CD8-positive, alpha-beta memory T cell (primary cell): ENCODE measurements around the gene IL11. TPM values are rescaled to one million over a fixed set of nuclear protein-coding genes. Genes with fewer than 3 reads are reported as not detected.

Experiments
- CTCF ChIA-PET: fragments of 350-600 bp; sonication (Branson Sonifier 250); formaldehyde crosslinking; loops from one replicate; lab custom pipeline; 2021; ENCODE audit warnings: antibody characterized with exemption; lab: Charles Lee
- POLR2A ChIA-PET: fragments of 350-600 bp; sonication (Branson Sonifier 250); formaldehyde crosslinking; loops from one replicate; lab custom pipeline; 2021; ENCODE audit warnings: antibody characterized with exemption; lab: Charles Lee
- DNase-seq, 5 donors: peaks; one replicate each; pipeline versions ENCODE4 v3.0.0 to v3.0.0-alpha.2; 2020 to 2022; ENCODE audit warnings: mixed read lengths in 1 of 5
- H3K27ac ChIP-seq: one replicate; pipeline ENCODE4 v1.7.0; 2013; ENCODE audit warnings: low read depth, mild to moderate bottlenecking, low read length, moderate library complexity
- H3K27me3 ChIP-seq: 2 replicates; pipeline ENCODE4 v1.7.0; 2013; ENCODE audit warnings: low read length, mild to moderate bottlenecking; ENCODE audit not compliant: insufficient read depth, poor library complexity, severe bottlenecking
- H3K36me3 ChIP-seq: 2 replicates; pipeline ENCODE4 v1.7.0; 2013; ENCODE audit warnings: mild to moderate bottlenecking, low read length, moderate library complexity; ENCODE audit not compliant: insufficient read depth
- H3K4me1 ChIP-seq: 2 replicates; pipeline ENCODE4 v1.7.0; 2013; ENCODE audit warnings: mild to moderate bottlenecking, low read length, moderate library complexity; ENCODE audit not compliant: insufficient read depth
- H3K4me3 ChIP-seq: 2 replicates; pipeline ENCODE4 v1.7.0; 2013; ENCODE audit warnings: mild to moderate bottlenecking, low read length
- H3K9me3 ChIP-seq: 2 replicates; pipeline ENCODE4 v1.7.0; 2013; ENCODE audit warnings: mild to moderate bottlenecking, low read length
- H3K27ac Mint-ChIP-seq, 8 donors: one replicate each; pipeline ENCODE4 v1.8.0; 2020 to 2021; ENCODE audit warnings: mixed read lengths in 8 of 8, mild to moderate bottlenecking in 6 of 8, inconsistent platforms in 3 of 8, moderate library complexity in 3 of 8
- H3K27me3 Mint-ChIP-seq, 2 donors: one replicate each; pipeline ENCODE4 v1.8.0; 2020 to 2021; ENCODE audit warnings: mixed read lengths in 2 of 2, mild to moderate bottlenecking in 1 of 2, moderate library complexity in 1 of 2
- H3K36me3 Mint-ChIP-seq, 3 donors: one replicate each; pipeline ENCODE4 v1.8.0; 2020 to 2021; ENCODE audit warnings: mixed read lengths in 3 of 3, inconsistent platforms in 1 of 3, mild to moderate bottlenecking in 1 of 3
- H3K4me1 Mint-ChIP-seq, 3 donors: one replicate each; pipeline ENCODE4 v1.8.0; 2020 to 2021; ENCODE audit warnings: mixed read lengths in 3 of 3, inconsistent platforms in 1 of 3, mild to moderate bottlenecking in 1 of 3
- H3K4me3 Mint-ChIP-seq, 7 donors: one replicate each; pipeline ENCODE4 v1.8.0; 2020 to 2021; ENCODE audit warnings: mixed read lengths in 7 of 7, mild to moderate bottlenecking in 6 of 7, moderate library complexity in 4 of 7, inconsistent platforms in 2 of 7
- H3K9me3 Mint-ChIP-seq, 5 donors: one replicate each; pipeline ENCODE4 v1.8.0; 2020 to 2022; ENCODE audit warnings: mixed read lengths in 5 of 5, mild to moderate bottlenecking in 3 of 5, moderate library complexity in 2 of 5, inconsistent platforms in 1 of 5
- polyA plus RNA-seq: library from polyadenylated mRNA; unstranded; fragments of 300-500 nt; fragmentation: Illumina TruSeq; gene quantifications from one replicate; pipeline ENCODE4 v1.2.3, GENCODE V29; 2021
- total RNA-seq, 2 experiments: library from RNA; stranded (reverse); gene quantifications; one replicate each; pipeline ENCODE4 v1.2.3, GENCODE V29; 2021

The IL11 gene
- total and polyA plus RNA-seq, 3 experiments from 2014 or later: 0.27 to 0.37 TPM; not detected in 1

DNA sequence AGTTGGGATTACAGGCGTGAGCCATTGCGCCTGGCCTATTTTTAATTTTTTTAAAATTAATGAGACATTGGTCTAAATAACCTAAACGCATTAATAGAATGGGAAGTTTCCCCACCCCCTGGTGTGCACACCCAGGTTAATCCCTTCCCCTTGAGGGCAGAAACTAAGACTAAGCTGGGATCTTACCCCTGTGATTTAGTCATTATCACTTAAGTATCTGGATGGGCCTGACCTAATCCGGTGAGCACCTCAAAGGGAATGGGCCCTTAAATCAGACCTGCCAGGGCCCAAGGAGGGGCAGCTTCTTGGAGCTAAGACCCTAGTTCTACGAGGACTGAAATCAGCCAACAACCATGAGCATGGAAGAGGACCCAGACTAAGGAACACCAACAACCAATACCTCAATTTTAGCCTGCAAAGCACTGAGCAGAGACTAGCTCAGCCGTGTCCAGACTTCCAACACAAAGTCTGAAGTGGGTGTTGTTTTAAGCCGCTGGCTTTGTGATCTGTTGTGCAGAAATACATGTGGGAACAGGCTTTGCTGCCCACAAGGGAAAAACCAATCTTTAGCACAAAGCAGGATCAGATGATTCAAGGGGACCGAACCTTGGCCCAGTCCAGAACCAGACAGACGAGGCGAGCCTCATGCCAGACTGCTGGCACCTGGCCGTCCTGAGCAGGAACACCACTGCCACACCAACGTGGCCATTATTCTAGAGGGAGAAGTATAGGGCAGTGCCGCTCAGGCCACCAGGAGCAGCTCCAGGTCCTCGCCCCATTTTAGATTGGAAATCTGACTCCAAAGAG, 30.2 kb upstream of the IL11 start:
- H3K4me3 ChIP-seq: no peak overlapping the region
- H3K36me3 ChIP-seq: peaks cover 35% of the 10 kb centered on the region
- no peak overlapping the region for H3K27ac ChIP-seq
- Mint-ChIP-seq H3K4me1 (peaks cover 9 to 17% (median 16%) of the 10 kb centered on the region in 3 donors), H3K4me3 (peak overlapping the region in 1 of 7 donors; percentile 27), H3K9me3 (no peaks in the 10 kb centered on the region), H3K36me3 (peaks cover under 1 to 47% (median 9%) of the 10 kb centered on the region in 3 donors), H3K27me3 (no peaks in the 10 kb centered on the region), H3K27ac (peak overlapping the region in 2 of 8 donors; percentile 72 to 73)
- H3K9me3 ChIP-seq: no peaks in the 10 kb centered on the region
- no peaks in the 10 kb centered on the region for H3K27me3 ChIP-seq
- ChIA-PET POLR2A (interaction anchor here (0.9 to 1.4 kb wide), 2 partner anchors 7 to 9 kb away, joined by 3 read pairs; partner anchors contain the start of gene UBE2S), CTCF (interaction anchor here (1.2 to 2.4 kb wide), 6 partner anchors 10 to 260 kb away, joined by 3 to 6 read pairs (median 4); no protein-coding TSS in a partner anchor)
- DNase-seq: no peak
- peaks cover 1% of the 10 kb centered on the region for H3K4me1 ChIP-seq

DNA sequence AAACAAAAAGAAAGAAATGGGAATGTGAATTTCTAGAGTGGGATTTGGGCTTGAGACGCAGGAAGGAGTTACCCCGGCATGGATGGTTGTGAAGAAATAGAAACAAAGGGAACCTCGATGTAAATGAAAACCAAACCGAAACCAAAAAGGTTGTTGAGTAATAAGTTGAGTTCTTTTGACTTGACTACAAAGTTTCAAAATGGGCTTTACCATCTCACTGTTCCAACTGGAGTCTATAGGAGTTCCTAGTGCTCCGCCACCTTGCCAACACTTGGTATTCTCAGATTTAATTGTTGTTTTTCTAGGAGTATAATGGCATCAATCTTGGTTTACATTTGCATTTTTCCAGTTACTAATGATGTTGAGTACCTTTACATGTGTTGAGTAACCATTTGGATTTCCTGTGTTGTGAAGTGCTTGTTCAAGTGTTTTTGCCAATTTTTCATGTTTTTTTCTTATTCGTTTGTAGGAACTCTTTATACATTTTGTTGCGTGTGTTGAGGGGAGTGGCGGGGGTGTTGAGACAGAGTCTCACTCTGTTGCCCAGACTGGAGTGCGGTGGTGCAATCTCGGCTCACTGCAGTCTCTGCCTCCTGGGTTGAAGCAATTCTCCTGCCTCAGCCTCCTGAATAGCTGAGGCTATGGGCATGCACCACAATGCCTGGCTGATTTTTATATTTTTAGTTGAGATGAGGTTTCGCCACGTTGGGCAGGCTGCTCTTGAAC, 28.1 kb upstream of the IL11 start:
- Mint-ChIP-seq H3K36me3 (peaks cover 0 to 33% (median 8%) of the 10 kb centered on the region in 3 donors), H3K4me1 (peaks cover 7 to 15% (median 12%) of the 10 kb centered on the region in 3 donors), H3K4me3 (peak overlapping the region in 5 of 7 donors; percentile 2 to 76 (median 57)), H3K9me3 (no peaks in the 10 kb centered on the region), H3K27ac (peak overlapping the region in 3 of 8 donors; percentile 36 to 67 (median 39)), H3K27me3 (no peaks in the 10 kb centered on the region)
- H3K27ac ChIP-seq: no peak overlapping the region
- H3K4me1 ChIP-seq: no peaks in the 10 kb centered on the region
- H3K4me3 ChIP-seq: no peak overlapping the region
- peaks cover 23% of the 10 kb centered on the region for H3K36me3 ChIP-seq
- ChIA-PET CTCF (no interaction called here), POLR2A (no interaction called here)
- DNase-seq: no peak
- no peaks in the 10 kb centered on the region for H3K9me3 ChIP-seq
- H3K27me3 ChIP-seq: no peaks in the 10 kb centered on the region

DNA sequence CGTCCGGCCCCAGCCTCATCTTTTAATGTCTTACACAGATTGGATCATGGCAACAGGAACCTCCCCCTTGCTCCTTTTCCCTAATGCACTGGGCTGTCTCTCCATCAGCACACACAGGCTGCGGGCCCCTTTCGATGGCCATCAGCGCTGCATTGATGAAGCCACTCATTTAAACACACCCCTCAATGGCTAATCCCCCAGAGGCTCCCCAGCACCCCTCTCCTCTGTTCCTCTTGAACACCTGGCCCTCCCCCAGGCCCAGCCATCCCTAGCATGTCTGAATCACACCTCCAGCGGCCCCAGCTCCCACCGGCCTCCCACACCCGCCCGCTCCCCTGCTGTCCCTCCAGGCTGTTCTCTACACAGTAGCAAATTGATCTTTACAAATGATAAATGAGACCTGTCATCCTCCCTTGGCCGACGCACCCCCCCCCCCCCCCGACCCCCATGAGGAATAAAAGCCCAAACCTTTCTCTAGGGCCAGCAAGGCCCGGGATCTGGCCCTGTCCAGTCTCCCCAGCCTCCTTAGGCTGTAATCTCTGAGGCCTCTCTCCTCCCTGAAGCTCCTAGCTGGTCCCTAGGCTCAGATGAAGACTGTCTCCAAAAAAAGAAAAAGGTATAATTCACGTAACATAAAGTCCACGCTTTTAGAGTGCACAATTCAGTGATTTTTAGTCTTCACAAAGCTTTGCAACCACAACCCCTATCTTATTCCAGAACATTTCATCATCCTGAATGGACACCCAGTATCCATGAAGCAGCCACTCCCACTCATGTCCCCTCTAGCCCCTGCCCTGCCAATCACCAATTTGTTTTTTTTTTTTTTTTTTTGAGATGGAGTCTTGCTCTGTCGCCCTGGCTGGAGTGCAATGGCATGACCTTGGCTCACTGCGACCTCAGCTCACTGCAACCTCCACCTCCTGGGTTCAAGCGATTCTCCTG, 22.8 kb upstream of the IL11 start:
- no peaks in the 10 kb centered on the region for H3K9me3 ChIP-seq
- Mint-ChIP-seq H3K9me3 (no peaks in the 10 kb centered on the region), H3K27me3 (peaks cover 0 to 3% of the 10 kb centered on the region in 2 donors), H3K27ac (peak overlapping the region in 1 of 8 donors; percentile 58), H3K36me3 (peaks cover 0 to 45% (median 0%) of the 10 kb centered on the region in 3 donors), H3K4me1 (peaks cover 26 to 44% (median 33%) of the 10 kb centered on the region in 3 donors), H3K4me3 (no peak overlapping the region)
- ChIA-PET POLR2A (no interaction called here), CTCF (interaction anchor here (1.4 to 1.6 kb wide), 2 partner anchors 9 to 10 kb away, joined by 3 to 4 read pairs; partner anchors contain the start of gene TMEM238)
- no peak overlapping the region for H3K27ac ChIP-seq
- peaks cover 10% of the 10 kb centered on the region for H3K36me3 ChIP-seq
- no peak overlapping the region for H3K4me3 ChIP-seq
- peaks cover 21% of the 10 kb centered on the region for H3K4me1 ChIP-seq
- H3K27me3 ChIP-seq: no peaks in the 10 kb centered on the region
- DNase-seq: no peak

DNA sequence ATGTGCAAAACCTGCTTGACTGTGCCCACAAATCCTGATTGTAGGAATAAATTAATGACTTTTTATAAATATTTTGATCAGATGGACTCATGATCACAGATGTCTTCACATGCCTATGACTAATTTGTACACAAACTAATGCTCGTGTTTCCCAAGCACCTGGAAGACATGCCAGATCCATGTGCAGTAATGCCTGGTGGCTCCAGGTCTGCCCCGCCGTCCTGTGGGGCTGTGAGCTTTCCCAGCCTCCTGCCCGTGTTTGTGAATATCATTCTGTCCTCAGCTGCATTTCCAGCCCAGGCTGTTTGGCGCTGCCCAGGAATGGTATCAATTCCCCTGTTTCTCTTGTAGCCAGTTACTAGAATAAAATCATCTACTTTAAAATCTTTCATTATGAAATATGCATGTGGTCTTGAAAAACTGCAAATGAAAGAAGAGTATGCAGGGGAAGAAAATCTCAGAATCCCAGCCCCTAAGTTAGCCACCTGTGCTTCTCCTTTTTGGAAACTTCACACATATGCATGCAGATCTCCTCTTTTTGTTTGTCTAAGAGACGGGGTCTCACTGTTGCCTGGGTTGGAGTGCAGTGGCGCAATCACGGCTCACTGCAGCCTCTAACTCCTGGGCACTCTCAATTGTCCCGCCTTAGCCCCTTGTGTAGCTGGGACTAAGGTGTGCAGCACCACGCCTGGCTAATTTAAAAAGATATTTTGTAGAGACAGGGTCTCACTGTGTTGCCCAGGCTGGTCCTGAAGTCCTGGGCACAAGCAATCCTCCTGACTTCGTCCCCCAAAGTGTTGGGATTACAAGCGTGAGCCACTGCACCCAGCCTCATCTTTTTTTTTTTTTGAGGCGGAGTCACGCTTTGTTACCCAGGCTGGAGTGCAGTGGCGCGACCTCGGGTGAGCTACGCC, 21.7 kb upstream of the IL11 start:
- H3K9me3 Mint-ChIP-seq: no peaks in the 10 kb centered on the region
- H3K27ac Mint-ChIP-seq: peak overlapping the region in 1 of 8 donors; percentile 99
- Histone ChIP-seq H3K4me3 (no peak overlapping the region), H3K4me1 (peaks cover 33% of the 10 kb centered on the region), H3K27ac (no peak overlapping the region), H3K36me3 (peaks cover 22% of the 10 kb centered on the region), H3K27me3 (no peaks in the 10 kb centered on the region), H3K9me3 (no peaks in the 10 kb centered on the region)
- peak overlapping the region in 1 of 7 donors; percentile 40 for H3K4me3 Mint-ChIP-seq
- H3K27me3 Mint-ChIP-seq: peaks cover 0 to 3% of the 10 kb centered on the region in 2 donors
- POLR2A ChIA-PET: interaction anchor here (1.0 to 1.8 kb wide), 2 partner anchors 8 to 15 kb away, joined by 3 to 10 read pairs; partner anchors contain the start of gene UBE2S
- peaks cover 0 to 56% (median 0%) of the 10 kb centered on the region in 3 donors for H3K36me3 Mint-ChIP-seq
- H3K4me1 Mint-ChIP-seq: peaks cover 35 to 50% (median 41%) of the 10 kb centered on the region in 3 donors
- DNase-seq: no peak
- CTCF ChIA-PET: interaction anchor here (1.7 kb wide), 1 partner anchor 90 kb away, joined by 4 read pairs; no protein-coding TSS in a partner anchor

DNA sequence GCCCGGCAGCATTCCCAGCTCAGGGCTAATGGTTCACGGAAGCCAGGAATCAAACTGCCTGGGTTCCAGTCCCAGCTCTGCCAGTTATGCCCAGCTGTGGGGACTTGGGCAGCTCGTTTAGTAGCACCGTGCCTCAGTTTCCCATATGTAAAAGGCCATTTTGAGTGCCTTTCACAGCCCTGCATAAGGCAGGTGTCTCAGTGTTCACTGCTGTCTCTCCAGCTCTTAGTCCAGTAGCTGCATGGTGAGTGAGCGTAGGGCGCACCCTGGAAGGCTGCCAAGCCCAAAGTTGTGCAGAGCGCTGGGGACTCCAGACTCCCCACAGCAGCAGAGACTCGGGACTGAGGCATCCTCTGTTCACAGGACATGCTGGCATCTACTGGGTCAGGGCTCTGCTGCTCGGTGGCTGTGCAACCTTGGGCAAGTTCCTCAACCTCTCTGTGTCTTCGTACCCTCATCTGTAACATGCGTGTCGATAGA, 21.0 kb upstream of the IL11 start:
- POLR2A ChIA-PET: interaction anchor here (1.0 to 1.8 kb wide), 2 partner anchors 9 to 16 kb away, joined by 3 to 10 read pairs; partner anchors contain the start of gene UBE2S
- Histone ChIP-seq H3K27ac (no peak overlapping the region), H3K4me1 (peaks cover 39% of the 10 kb centered on the region), H3K27me3 (no peaks in the 10 kb centered on the region), H3K36me3 (peaks cover 28% of the 10 kb centered on the region), H3K4me3 (no peak overlapping the region), H3K9me3 (no peaks in the 10 kb centered on the region)
- CTCF ChIA-PET: interaction anchor here (1.0 to 1.7 kb wide), 2 partner anchors 9 to 90 kb away, joined by 3 to 4 read pairs; no protein-coding TSS in a partner anchor
- peak overlapping the region in 1 of 7 donors; percentile 89 for H3K4me3 Mint-ChIP-seq
- no peak for DNase-seq
- H3K4me1 Mint-ChIP-seq: peaks cover 42 to 57% (median 48%) of the 10 kb centered on the region in 3 donors
- H3K9me3 Mint-ChIP-seq: no peaks in the 10 kb centered on the region
- peaks cover 0 to 64% (median 4%) of the 10 kb centered on the region in 3 donors for H3K36me3 Mint-ChIP-seq
- H3K27me3 Mint-ChIP-seq: peaks cover 0 to 3% of the 10 kb centered on the region in 2 donors
- H3K27ac Mint-ChIP-seq: peak overlapping the region in 3 of 8 donors; percentile 22 to 99 (median 37)

DNA sequence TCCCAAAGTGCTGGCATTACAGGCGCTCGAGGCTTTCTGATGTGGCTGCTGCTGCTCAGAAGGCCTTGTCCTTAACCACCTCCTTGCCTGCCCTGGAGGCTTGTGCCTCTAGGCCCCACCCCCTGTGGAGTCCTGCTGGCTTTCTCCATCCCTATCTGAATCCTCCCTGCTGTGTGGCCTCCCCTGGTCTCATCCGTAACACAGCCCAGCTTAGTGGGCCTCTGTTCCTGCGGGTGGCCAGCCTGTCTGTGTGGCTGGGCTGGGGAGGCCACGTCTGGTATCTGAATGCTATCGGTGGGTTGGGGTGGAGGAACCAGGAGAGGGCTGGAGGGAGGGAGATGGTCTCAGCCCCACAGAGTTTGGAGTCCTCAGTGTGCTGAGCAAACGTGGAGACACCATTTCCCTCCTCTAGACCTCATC, 20.2 kb upstream of the IL11 start:
- no peaks in the 10 kb centered on the region for H3K9me3 ChIP-seq
- ChIA-PET POLR2A (interaction anchor here (1.8 to 2.1 kb wide), 2 partner anchors 16 to 17 kb away, joined by 10 to 12 read pairs; partner anchors contain the start of gene UBE2S), CTCF (interaction anchor here (1.0 to 1.7 kb wide), 6 partner anchors 10 to 249 kb away, joined by 3 to 5 read pairs (median 4); partner anchors contain the start of gene HSPBP1)
- no peaks in the 10 kb centered on the region for H3K27me3 ChIP-seq
- peaks cover 39% of the 10 kb centered on the region for H3K4me1 ChIP-seq
- H3K36me3 Mint-ChIP-seq: peaks cover 3 to 71% (median 5%) of the 10 kb centered on the region in 3 donors
- H3K4me1 Mint-ChIP-seq: peaks cover 42 to 61% (median 52%) of the 10 kb centered on the region in 3 donors
- H3K36me3 ChIP-seq: peaks cover 28% of the 10 kb centered on the region
- H3K9me3 Mint-ChIP-seq: no peaks in the 10 kb centered on the region
- H3K4me3 ChIP-seq: no peak overlapping the region
- H3K27ac Mint-ChIP-seq: peak overlapping the region in 7 of 8 donors; percentile 17 to 99 (median 49)
- H3K27ac ChIP-seq: no peak overlapping the region
- peak overlapping the region in 2 of 7 donors; percentile 9 to 89 for H3K4me3 Mint-ChIP-seq
- peaks cover 0 to 7% of the 10 kb centered on the region in 2 donors for H3K27me3 Mint-ChIP-seq
- DNase-seq: no peak
